ENCODE results near the gene POLR2J2. TPM values are rescaled to one million over a fixed set of nuclear protein-coding genes. Genes with fewer than 3 reads are reported as not detected.
"Not testable (repeated sequence)": the region's sequence is repeated elsewhere in the genome, so short reads cannot be mapped to it uniquely, and the experiment has no call there.

POLR2J2 gene
- total RNA-seq, 4 donors from 2014 or later, result 0.45 to 3.7 (median 1.9) TPM

DNA sequence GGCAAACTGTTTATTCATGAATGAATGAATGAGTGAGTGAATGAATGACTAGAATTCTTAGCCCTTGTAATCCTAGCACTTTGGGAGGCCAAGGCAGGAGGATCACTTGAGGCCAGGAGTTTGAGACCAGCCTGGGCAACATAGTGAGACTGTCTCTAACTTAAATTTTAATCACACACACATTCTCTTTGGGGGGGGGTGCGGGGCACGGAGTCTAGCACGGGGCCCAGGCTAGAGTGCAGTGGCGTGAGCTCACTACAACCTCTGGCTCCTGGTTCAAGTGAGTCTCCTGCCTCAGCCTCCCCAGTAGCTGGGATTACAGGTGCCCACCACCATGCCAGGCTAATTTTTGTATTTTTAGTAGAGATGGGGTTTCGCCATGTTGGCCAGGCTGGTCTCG lies 19.1 kb upstream of the POLR2J2 start:
- H3K36me3 ChIP-seq; H3K27me3 ChIP-seq; H3K27ac ChIP-seq (replicated peaks in 1 of 4); H3K9me3 ChIP-seq; intact Hi-C loops (cut with DNase I); H3K4me3 ChIP-seq; H3K4me1 ChIP-seq; DNase-seq (ENCODE audit: extremely low spot score): not testable (repeated sequence)
- WGBS, result no CpG with 5 or more reads among the region's 6 CpGs

DNA sequence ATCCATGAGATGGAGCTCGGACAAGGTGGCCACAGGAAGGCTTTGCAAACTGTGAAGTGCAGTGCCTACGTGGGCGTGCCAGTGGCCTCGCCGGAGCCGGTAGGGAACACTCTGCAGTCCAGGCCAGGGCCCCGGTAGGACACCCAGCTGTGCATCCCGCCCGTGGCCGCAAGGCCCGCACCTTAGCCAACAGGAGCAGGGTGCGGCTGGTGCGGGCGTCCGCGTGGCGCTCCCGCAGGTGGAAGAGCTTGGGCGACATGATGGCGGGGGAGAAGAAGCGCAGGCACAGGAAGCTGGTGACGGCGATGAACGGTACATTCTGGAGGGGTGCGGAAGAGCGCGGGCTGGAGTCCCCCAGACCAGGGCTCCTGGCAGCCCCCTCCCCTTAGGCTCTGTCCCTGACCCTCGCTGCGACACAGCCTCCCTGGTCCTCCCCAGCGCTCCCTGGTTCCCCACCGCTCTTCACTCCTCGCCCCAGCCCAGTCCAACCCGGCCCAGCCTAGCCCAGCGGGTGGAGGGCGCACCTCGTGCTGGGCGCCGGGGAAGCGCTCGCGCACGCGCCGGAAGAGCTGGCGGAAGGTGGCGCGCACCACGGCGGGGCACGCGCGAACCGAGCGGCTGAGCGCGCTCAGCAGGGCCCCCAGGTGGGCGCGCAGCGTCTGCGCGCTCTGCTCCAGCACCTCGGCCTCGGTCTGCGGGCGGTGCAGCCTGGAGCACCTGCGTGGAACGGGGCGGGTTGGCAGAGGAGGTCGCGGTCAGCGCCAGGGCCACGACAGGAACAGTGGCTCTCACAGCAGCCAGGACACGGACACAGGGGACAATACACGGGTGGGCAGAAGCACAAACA lies 18.2 kb upstream of the POLR2J2 start:
- H3K27me3 ChIP-seq; DNase-seq (ENCODE audit: extremely low spot score); H3K36me3 ChIP-seq; H3K9me3 ChIP-seq; intact Hi-C loops (cut with DNase I); H3K27ac ChIP-seq (replicated peaks in 1 of 4); H3K4me1 ChIP-seq: not testable (repeated sequence)
- peak overlapping the region in 2 of 4 donors; percentile 37 to 43 for H3K4me3 ChIP-seq
- no CpG with 5 or more reads among the region's 74 CpGs for WGBS

DNA sequence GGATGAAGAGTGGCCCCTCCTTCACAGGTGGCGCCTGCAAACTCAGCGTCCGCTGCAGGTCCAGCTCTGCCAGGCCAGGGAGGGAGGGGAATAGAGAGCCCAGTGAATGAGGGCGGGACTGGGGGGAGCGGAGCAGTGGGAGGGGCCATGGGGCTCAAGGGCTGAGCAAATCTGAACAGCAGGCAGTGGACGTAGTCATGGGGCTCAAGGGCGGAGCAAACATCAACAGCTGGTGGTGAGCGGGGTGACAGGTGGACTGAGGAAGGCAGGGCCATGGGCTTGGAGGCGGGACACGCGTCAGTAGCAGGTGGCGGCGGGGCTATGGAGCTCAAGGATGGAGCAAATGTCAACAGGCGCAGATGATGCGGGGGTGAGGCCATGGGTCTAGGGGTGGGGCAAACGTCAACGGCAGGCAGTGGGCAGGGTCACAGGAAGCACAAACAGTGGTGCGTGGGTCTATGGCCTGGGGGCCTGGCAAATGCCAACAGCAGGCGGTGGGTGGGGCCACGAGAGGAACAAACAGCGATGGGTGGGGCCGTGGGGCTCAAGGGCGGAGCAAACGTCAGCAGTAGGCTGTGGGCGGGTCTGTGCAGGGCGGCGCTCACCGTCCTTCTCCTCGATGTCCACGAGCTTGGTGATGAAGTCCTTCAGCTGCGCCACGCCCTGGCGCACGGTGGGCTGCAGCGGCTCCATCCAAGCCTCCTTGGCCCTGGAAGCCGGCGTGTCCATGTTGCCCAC lies 17.0 kb upstream of the POLR2J2 start:
- H3K4me3 ChIP-seq; intact Hi-C loops (cut with DNase I); H3K36me3 ChIP-seq; H3K4me1 ChIP-seq; H3K9me3 ChIP-seq; H3K27me3 ChIP-seq; H3K27ac ChIP-seq (replicated peaks in 1 of 4); DNase-seq (ENCODE audit: extremely low spot score): not testable (repeated sequence)
- no CpG with 5 or more reads among the region's 37 CpGs for WGBS

DNA sequence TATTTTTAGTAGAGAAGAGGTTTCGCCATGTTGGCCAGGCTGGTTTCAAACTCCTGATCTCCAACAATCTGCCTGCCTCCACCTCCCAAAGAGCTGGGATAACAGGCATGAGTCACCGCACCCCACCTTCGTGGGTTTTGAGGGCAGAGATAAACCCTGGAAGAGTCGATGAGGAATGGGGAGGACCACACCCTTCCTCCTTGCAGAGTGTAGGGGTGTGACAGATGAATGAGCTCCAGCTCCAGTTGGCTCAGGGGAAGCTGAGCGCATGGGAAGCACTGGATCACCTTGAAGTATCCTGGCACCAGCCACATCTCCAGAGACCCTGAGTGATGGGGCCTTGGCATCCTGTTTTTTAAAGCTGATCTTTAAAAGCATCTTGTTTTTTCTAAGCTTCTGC lies 11.1 kb upstream of the POLR2J2 start:
- H3K27ac ChIP-seq (replicated peaks in 1 of 4); H3K4me1 ChIP-seq; intact Hi-C loops (cut with DNase I); H3K36me3 ChIP-seq; H3K9me3 ChIP-seq; H3K4me3 ChIP-seq; H3K27me3 ChIP-seq; DNase-seq (ENCODE audit: extremely low spot score): not testable (repeated sequence)
- no CpG with 5 or more reads among the region's 5 CpGs for WGBS

DNA sequence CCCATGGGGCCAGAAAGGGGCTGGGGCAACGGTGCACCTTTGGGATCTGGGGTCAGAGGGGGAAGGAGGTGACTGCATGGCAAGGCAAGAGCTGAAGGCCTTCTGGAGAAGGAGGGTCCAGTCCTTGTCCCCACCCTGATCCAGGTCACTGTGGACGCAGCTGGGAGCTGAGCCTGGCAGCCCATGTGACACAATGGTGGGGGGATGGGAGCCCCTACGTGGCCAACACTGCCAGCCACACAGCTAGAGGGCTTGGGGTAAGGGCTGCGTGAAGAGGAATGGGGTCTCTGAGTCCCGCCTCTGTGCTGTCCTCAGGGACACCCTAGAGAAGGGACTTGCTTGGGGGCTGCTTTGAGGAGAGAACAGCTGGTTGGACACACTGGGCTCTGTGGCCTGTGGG lies 9.3 kb upstream of the POLR2J2 start:
- no CpG with 5 or more reads among the region's 5 CpGs for WGBS
- H3K4me3 ChIP-seq; intact Hi-C loops (cut with DNase I); H3K4me1 ChIP-seq; H3K9me3 ChIP-seq; H3K36me3 ChIP-seq; H3K27ac ChIP-seq (replicated peaks in 1 of 4); H3K27me3 ChIP-seq; DNase-seq (ENCODE audit: extremely low spot score): not testable (repeated sequence)

DNA sequence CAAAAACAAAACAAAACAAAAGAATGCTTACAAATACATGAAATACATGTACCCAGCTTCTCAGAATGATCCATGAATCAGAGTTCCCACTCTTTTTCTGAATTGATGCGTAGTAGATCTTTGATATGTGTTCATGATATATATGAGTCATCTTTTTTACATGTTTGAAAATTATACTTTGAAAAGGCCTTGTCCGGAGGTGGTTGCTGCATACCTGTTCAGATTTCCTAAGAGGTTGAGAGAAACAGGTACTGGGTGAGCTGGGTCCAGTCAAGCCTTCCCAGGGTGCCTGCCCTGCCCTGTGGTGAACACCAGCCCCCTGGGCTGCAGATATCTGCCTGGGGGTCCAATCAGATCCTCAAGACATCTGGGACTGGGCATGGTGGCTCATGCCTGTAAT lies 4.1 kb upstream of the POLR2J2 start:
- H3K36me3 ChIP-seq; H3K4me1 ChIP-seq; DNase-seq (ENCODE audit: extremely low spot score); intact Hi-C loops (cut with DNase I); H3K4me3 ChIP-seq; H3K27me3 ChIP-seq; H3K27ac ChIP-seq (replicated peaks in 1 of 4); H3K9me3 ChIP-seq: not testable (repeated sequence)
- 100% methylated on average over 1 of the region's 2 CpGs for WGBS

DNA sequence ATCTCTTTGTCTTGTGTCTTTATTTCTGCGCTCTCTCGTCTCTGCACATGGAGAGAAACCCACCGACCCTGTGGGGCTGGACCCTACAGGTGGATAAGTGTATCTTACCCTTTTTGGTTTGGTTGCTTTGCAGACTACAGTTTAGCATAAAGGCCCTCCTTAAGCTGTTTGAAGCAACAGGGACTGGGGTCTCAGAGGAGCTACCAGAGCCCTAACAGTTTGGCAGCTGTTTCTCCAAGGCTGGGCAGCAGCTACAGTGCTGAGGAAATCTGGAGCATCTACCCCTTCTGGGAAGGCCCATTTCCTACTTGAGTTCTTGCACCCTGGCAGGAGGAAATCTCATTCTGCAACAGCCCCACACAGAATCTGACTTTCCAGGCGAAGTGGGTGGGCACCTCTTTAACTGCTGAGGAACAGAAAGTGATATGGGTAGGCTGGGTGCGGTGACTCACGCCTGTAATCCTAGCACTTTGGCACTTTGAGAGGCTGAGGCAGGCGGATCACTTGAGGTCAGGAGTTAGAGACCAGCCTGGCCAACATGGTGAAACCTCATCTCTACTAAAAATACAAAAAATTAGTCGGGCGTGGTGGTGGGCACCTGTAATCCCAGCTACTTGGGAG lies 2.1 kb upstream of the POLR2J2 start:
- H3K4me3 ChIP-seq; H3K4me1 ChIP-seq; intact Hi-C loops (cut with DNase I); H3K36me3 ChIP-seq; DNase-seq (ENCODE audit: extremely low spot score); H3K27me3 ChIP-seq; H3K27ac ChIP-seq (replicated peaks in 1 of 4); H3K9me3 ChIP-seq: not testable (repeated sequence)
- no CpG with 5 or more reads among the region's 9 CpGs for WGBS

DNA sequence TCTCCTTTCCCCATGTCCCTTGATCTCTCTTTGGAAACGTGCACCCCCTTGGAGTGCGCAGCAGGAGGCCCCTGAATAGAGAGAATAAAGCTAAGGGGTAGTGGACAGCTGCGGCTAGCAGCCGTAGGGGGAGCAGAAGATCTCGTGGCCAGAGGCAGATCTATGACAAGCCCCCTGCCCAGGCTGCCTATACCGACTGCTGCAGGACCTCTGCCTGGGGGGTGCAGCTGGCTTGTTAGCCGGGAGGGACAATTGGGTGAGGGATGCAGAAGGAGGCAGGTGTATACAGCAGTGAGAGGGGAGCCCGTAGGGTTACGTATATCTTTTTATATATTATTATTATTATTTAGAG lies 469 bp upstream of the POLR2J2 start:
- H3K27me3 ChIP-seq; DNase-seq (ENCODE audit: extremely low spot score); H3K36me3 ChIP-seq; H3K9me3 ChIP-seq; intact Hi-C loops (cut with DNase I); H3K4me1 ChIP-seq: not testable (repeated sequence)
- H3K4me3 ChIP-seq, result peak overlapping the region in 2 of 4 donors; percentile 47 to 60
- peak overlapping the region in 2 of 4 donors; percentile 54 to 64 for H3K27ac ChIP-seq (replicated peaks in 1 of 4)
- WGBS, result no CpG with 5 or more reads among the region's 9 CpGs

DNA sequence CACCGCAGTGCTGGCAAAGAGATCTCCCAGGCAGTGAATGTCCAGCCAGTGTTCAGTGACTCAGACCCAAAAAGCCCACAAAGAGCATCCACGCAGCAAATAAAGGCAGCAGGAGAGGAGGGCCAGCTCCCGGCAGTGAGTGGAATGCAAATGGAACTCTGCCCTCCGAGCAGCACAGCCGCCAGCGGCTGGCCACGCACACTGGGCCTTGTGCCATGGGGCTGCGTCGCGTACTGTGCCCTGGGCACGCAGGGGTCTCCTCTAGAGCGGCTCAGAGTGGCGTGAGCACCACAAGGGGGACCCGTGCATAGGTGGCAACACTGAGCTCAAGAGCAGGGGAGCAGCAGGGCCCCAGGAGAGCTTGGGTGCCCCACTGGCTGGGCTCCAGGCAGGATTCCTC lies 3.9 kb downstream of the POLR2J2 start:
- WGBS, result no CpG with 5 or more reads among the region's 14 CpGs
- H3K27ac ChIP-seq (replicated peaks in 1 of 4); H3K9me3 ChIP-seq; H3K4me1 ChIP-seq; H3K36me3 ChIP-seq; DNase-seq (ENCODE audit: extremely low spot score); H3K4me3 ChIP-seq; intact Hi-C loops (cut with DNase I); H3K27me3 ChIP-seq: not testable (repeated sequence)

DNA sequence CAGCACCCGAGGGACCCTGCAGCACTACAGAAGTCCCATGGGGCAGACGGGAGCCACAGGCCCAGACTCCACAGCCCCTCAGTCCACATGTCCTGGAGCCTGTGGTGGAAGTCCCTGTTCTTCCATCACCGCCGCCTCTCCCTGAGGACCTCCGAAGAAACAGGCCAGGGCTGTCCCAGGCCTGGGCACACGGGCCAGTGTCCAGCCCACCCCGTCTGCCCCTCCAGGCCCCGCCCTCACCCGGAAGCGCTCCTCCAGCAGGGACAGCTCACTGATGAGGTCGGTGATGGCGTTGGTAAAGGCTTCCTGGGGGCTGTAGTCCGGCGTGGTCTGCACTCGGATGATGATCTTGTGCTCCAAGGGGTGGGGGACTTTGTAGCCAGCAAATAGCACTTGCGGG lies 4.6 kb downstream of the POLR2J2 start:
- H3K4me3 ChIP-seq; DNase-seq (ENCODE audit: extremely low spot score); H3K9me3 ChIP-seq; H3K4me1 ChIP-seq; intact Hi-C loops (cut with DNase I); H3K27me3 ChIP-seq; H3K36me3 ChIP-seq; H3K27ac ChIP-seq (replicated peaks in 1 of 4): not testable (repeated sequence)
- WGBS, result no CpG with 5 or more reads among the region's 16 CpGs

DNA sequence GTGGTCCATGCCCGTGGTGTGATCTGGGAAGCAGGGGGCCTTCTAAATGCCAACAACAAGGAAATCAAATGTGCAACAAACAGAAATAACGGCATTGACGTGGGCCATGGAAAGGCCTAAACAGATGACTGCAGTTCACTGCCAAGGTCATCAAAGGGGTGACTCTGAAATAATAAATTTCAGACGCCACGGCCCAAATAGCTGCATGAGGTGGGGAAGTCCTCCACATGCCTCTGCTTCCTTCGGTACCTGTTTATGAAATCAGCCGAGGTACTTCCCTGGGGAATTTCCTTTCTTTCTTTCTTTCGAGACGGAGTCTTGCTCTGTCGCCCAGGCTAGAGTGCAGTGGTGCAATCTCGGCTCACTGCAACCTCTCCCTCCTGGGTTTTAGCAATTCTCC lies 6.7 kb downstream of the POLR2J2 start:
- H3K4me1 ChIP-seq; H3K4me3 ChIP-seq; H3K36me3 ChIP-seq; intact Hi-C loops (cut with DNase I); DNase-seq (ENCODE audit: extremely low spot score); H3K27ac ChIP-seq (replicated peaks in 1 of 4); H3K9me3 ChIP-seq; H3K27me3 ChIP-seq: not testable (repeated sequence)
- WGBS, result no CpG with 5 or more reads among the region's 11 CpGs

DNA sequence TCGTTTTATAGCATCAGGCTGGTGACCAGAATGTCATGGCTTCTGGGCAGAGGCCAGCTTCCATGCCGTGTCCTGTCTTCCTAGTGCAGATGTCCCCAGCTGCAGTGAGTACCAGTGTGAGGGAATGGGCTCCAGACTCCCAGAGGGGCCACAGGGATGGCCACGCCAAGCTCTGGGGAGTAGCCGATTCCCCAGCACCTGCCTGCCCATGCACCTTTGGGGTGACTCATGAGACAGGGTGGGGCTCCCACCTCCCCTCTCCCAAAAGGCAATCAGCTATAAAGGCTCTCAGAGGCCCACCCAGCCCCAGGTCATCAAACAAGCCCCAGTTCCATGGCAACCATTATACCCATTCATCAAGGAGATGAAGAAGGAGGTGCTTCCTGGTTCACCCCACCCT lies 21.5 kb downstream of the POLR2J2 start, which contains the start of gene SPDYE2B:
Gene SPDYE2B, plus strand, starts transcription at position 396 of the 400 bp plus-strand sequence. CDS start 2,030 bp downstream, outside the sequence.
- H3K36me3 ChIP-seq; intact Hi-C loops (cut with DNase I); DNase-seq (ENCODE audit: extremely low spot score); H3K27me3 ChIP-seq; H3K9me3 ChIP-seq; H3K27ac ChIP-seq (replicated peaks in 1 of 4); H3K4me1 ChIP-seq; H3K4me3 ChIP-seq: not testable (repeated sequence)
- WGBS, result no CpG with 5 or more reads among the region's 4 CpGs
